ENCODE data around the gene DGAT2L6.

The DGAT2L6 gene, protein sequence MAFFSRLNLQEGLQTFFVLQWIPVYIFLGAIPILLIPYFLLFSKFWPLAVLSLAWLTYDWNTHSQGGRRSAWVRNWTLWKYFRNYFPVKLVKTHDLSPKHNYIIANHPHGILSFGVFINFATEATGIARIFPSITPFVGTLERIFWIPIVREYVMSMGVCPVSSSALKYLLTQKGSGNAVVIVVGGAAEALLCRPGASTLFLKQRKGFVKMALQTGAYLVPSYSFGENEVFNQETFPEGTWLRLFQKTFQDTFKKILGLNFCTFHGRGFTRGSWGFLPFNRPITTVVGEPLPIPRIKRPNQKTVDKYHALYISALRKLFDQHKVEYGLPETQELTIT

GRCh38 chrX:70176938-70177533 is at the start of gene DGAT2L6:
Gene DGAT2L6, plus strand, starts transcription at chrX:70177483. Its CDS starts 100 bp downstream, at chrX:70177583.
- no peak for DNase-seq (ENCODE audit: low read depth in 2 of 2)

DNA sequence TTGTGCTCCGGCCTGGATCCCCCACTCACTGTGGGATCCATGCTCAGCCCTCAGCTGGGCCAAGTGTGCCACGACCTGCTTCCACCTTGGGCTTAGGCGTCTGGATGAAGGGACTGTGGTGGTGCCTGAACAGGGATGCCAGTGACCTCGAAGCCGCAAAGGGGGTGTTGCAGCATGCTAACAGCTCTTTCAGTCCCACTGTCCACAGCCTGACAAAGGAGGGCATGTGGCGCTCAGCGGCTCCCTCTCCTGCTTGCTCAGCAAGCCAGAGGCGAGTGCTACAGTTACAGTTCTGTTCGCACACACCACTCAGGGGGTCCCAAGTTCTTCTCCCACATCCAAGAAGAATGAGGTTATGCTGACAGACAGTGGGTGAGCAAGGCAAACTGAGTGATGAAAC is 49.2 kb upstream of the DGAT2L6 start:
- no peak for DNase-seq (ENCODE audit: low read depth in 2 of 2)

- DNase-seq (ENCODE audit: low read depth in 2 of 2) = no peak
Measured at GRCh38 chrX:70129816-70130215, 47.5 kb upstream of the DGAT2L6 start.

GRCh38 chrX:70132224-70132623 is 45.1 kb upstream of the DGAT2L6 start:
- no peak for DNase-seq (ENCODE audit: low read depth in 2 of 2)

GRCh38 chrX:70132877-70133302 is 44.4 kb upstream of the DGAT2L6 start:
- DNase-seq (ENCODE audit: low read depth in 2 of 2) = no peak

DNA sequence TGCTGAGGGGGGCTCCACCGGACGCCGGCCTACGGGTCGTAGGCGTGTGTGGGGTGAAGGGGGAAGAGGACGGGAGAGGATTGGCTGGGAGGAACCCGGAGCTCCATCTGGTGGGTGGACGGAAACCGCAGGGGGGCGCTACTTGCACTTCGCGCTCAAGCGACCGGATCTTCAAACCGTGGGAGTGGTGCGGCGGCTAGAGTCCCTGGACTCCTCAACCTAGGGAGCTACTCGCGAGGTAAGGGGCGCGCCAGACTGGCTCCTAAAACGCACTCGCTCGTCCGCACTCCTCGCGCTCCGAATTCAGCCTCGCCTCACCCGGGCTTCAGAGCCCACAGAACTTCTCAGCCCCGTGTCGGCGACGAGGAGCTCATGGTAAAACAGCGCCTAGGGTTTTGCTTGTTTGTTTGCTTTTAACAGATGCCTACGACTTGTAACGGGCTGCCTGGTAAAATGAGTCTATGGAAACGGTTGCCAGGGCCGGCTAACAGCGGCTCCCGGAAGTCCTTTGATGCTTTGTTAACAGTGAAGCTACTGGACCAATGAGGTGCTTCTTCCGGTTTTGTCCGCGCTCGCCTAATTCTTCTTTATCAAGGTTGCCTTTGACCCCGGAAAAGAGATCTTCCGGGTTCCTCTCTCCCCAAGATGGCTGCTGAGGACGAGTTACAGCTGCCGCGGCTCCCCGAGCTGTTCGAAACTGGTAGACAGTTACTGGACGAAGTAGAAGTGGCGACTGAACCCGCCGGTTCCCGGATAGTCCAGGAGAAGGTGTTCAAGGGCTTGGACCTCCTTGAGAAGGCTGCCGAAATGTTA is 43.8 kb upstream of the DGAT2L6 start, which contains the start of gene IGBP1:
Gene IGBP1, plus strand, starts transcription at position 145 of the 813 bp plus-strand sequence. Its CDS starts 501 bp downstream, at position 646.
- DNase-seq (ENCODE audit: low read depth in 2 of 2) = peak; percentile 45 to 49

- DNase-seq (ENCODE audit: low read depth in 2 of 2) = no peak
Measured at GRCh38 chrX:70134116-70134477, 43.2 kb upstream of the DGAT2L6 start.

DNA sequence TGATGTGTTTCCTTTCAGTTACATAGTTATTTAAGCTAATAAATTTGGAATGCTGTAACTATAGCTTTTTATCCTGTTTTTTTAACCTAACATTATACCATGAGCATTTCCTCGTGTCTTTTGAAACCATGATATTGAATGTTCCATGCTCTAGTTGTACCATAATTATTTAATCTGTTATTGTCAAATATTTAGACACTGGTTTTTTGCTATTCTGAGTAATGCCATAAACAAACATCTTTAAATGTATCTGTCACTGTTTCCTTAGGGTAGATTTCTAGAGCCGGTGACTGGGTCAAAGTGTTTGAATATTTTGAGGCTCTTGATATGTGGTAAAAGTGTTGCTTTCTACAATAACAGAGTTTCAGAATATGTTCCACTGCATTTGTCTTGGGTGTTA is 38.7 kb upstream of the DGAT2L6 start:
- DNase-seq (ENCODE audit: low read depth in 2 of 2) = no peak

- no peak for DNase-seq (ENCODE audit: low read depth in 2 of 2)
Measured at GRCh38 chrX:70139736-70140135, 37.5 kb upstream of the DGAT2L6 start.

GRCh38 chrX:70141373-70141772 is 35.9 kb upstream of the DGAT2L6 start:
- DNase-seq (ENCODE audit: low read depth in 2 of 2) = no peak

GRCh38 chrX:70166601-70167590 is 10.4 kb upstream of the DGAT2L6 start:
- DNase-seq (ENCODE audit: low read depth in 2 of 2) = no peak

DNA sequence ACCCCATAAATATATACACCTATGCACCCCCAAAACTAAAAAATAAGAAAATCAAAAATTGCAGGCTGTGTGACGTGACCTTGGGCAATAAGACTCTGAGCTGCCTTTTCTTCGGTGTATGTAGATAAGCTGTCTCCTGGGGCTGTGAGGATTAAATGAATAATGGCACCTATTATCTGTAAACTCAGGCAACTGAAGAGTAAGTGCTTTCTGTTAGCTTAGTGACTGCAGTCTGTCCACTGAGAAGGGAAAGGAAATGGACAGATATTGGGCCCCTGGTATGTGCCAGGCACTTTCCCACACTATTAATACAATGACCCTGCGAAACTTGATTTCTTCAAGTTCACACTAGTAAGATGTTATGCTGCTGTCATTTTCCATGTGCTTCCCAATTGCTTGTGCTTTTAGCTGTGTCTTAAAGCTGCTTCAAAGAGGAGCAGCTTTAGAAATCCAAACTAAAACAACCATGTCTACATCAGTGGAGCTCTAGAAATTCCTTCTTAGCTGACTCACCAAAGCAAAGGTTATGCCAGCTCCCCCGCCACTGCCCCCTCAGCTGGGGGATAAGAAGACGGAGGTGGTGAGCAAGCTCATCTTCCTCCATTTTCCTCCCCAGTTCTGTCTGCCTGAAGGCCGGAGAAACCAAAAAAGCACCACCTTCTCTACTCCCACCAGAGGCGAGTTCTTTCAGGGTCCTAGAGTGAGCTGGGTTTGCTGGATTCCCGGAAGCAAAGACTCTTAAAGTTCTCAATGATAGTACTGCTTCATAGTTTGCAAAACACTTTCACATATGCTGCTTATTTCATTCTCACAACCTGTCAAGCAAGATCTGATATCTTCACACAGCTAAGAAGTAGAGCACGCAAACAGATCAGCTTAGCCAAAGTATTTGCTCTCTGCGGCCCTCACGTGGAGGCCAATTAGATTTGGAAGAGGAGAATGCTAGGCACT is 8.8 kb upstream of the DGAT2L6 start:
- no peak for DNase-seq (ENCODE audit: low read depth in 2 of 2)

GRCh38 chrX:70169281-70169680 is 8.0 kb upstream of the DGAT2L6 start:
- DNase-seq (ENCODE audit: low read depth in 2 of 2) = no peak

- DNase-seq (ENCODE audit: low read depth in 2 of 2) = no peak
Measured at GRCh38 chrX:70171624-70172023, 5.7 kb upstream of the DGAT2L6 start.

GRCh38 chrX:70172221-70172620 is 5.1 kb upstream of the DGAT2L6 start:
- no peak for DNase-seq (ENCODE audit: low read depth in 2 of 2)

DNA sequence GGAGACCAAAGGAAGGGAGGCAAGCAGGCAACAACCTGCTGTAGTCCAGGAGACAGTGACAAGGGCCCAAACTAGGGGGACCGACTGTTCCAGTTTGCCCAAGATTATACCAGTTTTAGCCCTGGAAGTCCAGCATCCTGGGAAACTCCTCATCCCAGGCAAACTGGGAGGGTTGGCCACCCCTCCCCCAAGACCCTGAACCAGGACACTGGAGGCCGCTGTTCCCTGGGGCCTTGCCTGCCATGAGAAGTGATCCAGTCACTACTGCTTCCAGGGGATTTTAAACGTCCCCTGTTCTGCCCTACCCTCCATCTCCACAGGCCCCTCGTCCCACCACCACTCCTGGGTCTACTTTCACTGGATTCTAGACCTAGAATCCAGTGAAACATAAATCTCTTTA is 4.3 kb upstream of the DGAT2L6 start:
- DNase-seq (ENCODE audit: low read depth in 2 of 2) = no peak

- no peak for DNase-seq (ENCODE audit: low read depth in 2 of 2)
Measured at GRCh38 chrX:70174754-70175153, 2.5 kb upstream of the DGAT2L6 start.

- no peak for DNase-seq (ENCODE audit: low read depth in 2 of 2)
Measured at GRCh38 chrX:70175338-70175737, 1.9 kb upstream of the DGAT2L6 start.

GRCh38 chrX:70183091-70183490 is 5.8 kb downstream of the DGAT2L6 start:
- no peak for DNase-seq (ENCODE audit: low read depth in 2 of 2)

DNA sequence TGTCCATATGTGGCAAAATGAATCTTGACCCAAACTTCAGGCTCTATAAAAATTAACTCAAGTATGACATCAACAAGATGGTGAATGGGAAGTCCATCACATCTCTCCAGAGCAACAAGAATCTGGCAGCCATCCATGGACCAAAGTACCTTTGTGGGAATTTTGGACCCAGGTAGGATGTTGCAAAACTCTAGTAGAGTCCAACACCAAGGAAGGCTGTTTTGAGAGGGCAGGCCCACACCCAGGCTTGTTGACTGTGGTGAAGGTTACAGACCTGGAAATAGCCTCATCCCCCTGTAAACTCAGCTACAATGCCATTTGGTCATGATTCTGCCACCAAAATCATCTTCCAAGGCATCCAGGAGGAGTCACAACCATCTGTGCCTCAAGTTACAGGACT is 12.9 kb downstream of the DGAT2L6 start:
- DNase-seq (ENCODE audit: low read depth in 2 of 2) = no peak
